Fibroblast of the conjunctiva (primary cell): ENCODE results near the gene ENPP3.

Experiments
- DNase-seq: peaks from one replicate; pipeline ENCODE4 v3.0.0-alpha.2; 2010; ENCODE audit warnings: low read depth

The ENPP3 gene

DNA sequence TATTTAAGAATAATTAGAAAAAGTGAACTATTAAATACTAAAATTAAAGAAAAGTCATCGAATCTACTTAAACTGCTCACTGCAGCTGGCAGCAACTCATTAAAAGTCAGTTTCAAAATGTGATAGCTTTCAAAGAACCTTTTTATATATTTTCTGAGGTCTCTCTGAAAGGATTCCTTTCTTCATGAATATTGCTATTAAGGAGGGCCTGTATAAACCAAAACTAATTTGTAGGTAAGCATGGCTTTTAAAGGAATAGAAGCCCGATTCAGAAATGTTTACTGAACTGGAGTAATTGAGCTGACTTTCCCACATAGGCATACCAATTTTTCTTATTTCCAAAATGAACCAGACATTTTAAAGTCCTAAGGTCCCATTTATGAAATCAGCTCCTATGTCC lies 129.5 kb downstream of the ENPP3 start:
- no peak for DNase-seq

DNA sequence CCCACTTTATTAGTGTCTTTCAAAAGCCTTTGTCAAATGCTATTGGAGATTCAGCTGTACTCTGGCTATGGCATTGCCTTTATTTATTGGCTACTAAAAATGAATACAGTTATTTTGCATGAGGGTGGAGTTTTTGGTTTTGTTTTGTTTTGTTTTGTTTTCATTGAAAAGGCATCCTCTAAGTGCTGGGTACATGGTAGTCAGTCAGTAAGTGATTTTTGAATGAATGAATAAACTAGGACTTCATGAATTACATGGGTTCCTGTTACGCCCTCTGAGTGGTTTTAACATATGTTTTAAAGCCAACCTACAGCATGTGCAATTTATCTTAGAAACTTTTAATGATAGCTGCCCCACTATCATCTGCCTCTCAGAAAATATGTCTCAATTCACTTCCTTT lies 131.9 kb downstream of the ENPP3 start:
- no peak for DNase-seq

DNA sequence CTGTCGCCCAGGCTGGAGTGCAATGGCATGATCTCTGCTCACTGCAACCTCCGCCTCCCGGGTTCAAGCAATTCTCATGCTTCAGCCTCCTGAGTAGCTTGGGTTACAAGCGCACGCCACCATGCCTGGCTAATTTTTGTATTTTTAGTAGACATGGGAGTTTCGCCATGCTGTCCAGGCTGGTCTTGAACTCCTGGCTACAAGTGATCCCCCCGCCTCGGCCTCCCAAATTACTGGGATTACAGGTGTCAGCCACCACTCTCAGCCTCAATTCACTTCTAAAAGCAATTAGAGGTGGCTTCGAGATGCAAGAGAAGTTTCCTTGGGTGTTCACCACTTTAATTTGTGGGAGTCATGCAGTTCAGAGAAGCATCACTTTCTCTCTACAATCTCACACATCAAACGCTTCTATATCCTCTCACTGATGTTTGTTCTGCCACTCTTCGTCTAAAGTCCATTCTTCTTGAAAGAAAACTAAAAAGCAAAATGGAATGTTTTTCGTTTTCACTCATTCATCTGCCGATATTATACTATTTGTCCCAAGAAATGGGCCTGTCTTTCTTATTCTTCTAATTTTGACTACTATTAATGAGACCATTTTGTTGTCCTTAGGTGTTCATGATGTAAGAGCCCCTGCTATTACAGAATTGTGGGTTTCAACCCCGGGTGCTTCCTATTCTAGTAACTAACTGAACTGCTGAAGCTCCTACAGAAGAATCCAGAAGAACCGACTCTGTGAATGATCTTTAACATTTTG lies 132.5 kb downstream of the ENPP3 start:
- no peak for DNase-seq

DNA sequence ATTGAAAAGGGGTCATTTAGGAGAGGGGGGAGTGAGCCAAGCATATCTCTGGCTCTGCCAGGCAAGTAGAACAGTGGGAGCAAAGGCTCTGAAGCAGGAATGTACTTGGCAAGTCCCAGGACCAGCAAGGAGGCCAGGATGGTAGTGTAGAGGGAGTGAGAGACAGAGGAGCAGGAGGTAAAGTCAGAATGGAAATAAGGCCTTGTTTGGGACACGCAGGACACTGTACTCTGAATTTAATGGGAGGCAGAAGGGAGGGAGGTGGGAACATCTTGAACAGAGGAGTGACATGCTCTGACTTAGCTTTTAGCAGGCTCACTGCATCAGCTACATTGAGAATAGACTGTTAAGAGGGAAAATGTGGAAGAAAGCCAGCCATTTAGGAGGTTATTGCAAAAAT lies 133.7 kb downstream of the ENPP3 start:
- DNase-seq, result no peak

DNA sequence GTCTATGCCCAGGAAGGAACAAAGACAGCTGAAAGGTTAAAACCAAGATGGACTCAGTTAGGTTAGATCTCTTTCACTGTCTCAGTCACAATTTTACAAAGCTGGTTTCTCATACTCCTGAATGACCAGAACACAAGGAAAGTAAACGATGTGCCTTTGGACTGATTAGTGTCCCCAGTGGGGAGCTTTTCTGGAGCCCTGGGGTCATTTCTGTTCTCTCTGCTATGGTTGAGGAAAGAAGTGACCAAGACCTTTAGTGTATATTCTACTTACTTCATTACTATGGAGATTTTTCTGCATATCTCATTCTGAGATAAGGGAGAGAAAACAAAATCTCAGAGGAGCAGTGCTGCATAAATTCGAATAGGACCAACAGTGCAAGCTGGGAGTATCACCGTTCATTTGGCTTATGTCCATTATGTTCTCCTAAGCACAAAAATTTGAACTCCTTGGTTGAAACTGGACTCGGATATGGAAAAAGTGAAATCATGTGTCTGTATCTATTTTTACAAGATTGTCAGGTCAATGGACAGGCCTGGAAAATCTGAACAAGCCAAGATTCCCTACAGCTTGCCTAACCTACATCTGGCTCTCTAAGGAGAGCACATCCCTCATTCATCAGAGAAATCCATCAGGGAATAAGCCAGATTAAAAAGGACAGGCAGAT lies 136.3 kb downstream of the ENPP3 start:
- DNase-seq, result no peak

DNA sequence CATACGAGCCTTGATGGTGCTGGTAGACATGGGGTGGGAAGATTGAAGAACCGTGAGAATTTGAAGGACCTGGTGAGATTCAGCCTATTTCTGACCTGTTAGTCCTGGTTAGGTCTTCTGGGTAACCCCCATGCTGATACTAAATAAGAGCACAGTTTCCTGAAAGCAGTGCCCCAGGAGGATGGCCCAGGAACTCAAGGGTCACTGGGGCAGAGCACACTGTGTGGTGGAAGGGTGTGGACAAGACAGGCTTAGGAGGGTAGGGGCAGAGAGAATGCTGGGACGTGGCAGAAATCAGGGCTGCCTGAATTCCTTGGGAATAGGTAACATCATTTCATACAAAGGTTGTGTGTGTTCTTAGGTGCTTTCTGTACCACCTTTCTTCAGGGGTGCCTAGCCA lies 138.8 kb downstream of the ENPP3 start:
- no peak for DNase-seq

DNA sequence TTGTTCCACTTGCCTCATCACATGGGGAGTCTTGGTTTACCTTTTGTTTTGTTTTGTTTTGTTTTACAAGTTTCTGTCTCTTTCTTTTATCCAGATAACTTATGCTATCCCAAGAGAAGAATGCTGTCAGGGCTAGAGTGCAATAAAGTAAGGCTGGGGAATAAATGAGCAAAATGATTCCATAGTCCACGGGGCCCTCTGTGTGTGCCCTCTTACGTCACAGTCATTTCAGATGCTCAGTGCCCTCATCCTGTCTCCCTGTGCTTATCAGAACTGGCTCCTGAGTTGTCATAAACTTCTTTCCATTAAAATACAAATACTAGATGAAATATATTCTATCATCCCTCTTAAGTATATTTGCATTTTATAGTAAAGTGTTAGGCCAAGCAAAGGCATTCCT lies 139.9 kb downstream of the ENPP3 start:
- no peak for DNase-seq

DNA sequence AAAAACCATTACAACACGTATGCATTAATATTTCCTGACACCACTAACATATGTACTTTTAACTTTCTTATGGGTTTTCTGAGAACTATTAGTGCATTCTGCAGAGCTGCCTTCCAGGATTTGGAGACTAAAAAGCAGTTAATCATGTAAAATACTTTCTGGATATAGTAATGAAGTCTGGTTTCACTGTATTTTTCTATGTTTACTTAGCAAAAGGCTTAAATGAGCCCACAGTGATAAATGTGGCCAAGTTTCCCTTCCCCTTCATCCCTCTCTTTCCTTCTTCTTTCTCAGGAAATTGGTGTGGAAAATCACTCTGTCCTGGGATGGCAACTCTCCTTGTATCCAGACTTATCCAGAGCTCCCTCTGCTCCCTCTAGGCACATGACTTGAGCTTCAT lies 141.1 kb downstream of the ENPP3 start:
- no peak for DNase-seq

DNA sequence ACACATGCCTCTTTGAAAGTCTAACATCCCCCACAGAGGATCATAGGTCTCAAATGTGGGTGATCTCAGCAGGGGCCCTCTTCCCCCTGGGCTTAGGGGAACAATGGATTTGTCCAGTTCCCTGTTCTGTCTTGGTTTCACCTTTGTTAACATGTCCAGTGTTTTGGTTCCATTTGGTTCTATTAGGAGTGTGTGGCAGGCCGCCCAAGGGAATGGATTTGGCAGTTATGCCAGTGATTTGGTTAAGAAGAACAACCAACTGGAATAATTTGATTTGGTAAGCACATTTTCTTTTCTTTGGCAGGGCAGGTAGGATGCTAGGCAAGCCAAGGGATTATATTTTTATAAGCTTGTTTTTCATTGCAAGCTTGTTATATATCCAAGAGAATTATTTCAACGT lies 142.2 kb downstream of the ENPP3 start:
- no peak for DNase-seq

DNA sequence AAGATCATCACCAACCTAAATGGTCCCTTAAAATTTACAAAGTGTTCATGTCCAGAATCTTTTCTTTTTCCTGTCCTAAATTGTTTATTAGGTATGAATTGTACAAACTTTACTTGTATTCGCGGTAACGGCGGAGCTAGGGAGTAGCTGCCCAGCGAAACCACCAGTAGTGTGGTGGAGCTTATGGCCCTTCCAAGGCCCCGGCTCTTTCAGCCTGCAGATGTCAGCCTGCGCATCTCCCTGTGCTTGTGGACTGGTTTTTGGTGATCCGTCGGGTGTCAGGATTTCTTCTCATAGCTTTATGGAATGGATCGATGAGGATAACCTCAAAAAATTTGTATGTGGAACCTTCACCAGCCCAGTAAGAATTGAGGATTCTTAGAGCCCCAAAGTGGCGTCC lies 143.5 kb downstream of the ENPP3 start:
- no peak for DNase-seq

DNA sequence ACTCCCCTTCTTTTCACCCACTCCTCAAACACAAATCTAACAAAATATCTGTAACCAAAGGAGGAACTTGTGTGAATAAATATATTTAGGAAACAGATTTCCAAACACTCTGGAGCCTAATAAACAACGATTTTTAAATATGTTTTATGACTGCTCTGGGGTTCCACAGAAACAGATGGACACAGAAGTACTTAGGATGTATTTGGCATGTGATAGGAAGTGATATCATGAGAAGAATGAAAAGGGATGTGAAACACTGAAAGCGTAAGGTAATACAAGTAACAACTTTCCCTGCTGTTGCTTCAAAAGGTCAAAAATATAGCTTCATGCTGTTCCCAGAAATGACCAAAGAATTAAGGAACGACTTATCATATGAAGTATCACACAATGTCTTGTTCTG lies 144.6 kb downstream of the ENPP3 start:
- DNase-seq, result no peak

DNA sequence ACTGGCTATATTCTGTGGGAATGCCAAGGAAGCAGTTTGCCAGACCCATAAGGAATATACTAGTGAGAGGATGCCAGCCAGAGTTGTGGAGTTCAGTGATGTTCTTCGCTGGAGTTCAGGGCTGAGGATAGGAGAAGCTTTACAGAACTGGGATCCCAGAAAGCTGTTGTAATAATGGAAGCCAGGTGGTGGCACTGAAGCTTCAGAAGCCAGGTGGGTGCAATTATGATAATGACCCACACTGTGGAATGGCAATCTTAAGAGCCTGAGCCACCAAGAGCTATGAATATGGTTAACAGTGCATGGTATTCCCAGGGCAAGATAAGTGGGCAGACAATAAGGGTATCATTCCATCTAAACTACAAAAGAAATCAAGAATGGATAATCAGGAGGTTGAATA lies 145.7 kb downstream of the ENPP3 start:
- no peak for DNase-seq

DNA sequence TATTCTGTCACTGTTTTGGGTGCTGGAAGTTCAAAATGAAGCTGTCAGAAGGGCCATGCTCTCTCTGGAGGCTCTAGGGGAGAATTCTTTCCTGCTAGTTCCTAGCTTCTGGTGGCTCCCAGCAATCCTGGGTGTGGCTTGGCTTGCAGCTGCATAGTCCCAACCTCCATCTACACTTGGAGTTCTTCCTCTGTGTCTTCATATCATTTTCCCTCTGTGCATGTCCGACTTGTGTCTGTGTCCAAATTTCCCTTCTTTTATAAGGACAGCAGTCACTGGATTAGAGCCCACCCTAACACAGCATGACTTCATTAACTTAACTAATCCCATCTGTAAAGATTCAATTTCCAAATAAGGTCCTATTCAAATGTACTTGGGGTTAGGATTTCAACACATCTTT lies 147.5 kb downstream of the ENPP3 start:
- no peak for DNase-seq

DNA sequence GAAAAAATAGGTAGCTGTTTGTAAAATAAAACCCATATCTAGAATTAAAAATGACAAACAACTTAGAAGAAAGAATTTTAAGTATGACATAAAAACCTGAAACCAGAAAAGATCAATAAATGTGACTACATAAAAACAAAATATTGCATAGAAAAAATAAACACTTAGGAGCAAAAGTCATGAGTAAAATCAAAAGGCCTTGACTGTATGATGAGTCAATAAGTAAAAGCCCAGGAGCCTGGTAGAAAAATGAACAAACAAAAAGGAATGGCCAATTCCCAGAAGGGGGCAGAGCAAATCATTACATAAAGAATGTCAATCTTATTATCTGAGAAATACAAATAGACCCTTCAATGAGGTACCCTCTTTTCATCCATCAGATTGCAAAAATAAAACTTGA lies 150.0 kb downstream of the ENPP3 start:
- DNase-seq, result no peak

DNA sequence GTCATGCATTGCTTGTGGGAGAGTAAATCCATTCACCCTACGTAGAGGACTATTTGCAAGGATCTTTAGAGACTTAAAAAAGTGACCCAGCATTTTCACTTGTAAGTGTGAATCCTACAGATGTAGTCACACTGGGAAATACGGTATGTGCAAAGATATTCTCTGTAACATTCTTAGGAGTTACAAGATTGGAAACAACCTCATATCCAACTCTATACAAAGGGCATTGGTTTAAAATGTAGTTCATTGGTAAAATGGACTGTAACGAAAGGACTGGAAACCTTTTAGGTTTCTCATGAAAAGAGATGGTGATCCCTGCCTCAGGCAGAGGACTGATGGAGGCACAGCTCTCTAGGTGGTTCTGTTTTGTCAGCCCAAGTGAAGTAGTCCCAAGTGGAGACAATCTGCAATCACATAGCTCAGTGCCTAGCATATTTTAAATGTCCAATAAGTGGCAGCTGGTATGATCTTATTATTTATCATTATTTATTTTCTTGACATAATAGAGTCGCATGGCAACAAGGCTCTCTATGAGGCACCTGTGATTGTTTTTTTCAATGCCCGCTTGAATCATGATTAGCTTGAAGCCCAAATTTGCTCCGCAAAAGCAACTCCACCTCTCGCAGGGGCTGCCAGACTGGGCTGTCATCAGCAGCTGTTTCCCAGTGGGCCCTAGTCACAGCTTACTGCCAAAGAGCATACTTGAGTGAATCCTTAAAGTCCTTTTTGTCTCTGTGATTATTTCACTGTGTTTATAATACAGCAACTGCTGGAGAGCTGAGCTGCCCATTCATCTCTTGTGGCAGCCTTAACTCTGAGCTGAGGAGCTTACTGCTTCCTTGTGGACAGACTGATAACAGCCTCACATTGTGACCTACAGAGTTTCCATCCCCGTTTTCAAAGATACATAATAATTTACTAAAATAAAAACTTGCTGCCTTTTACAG lies 150.9 kb downstream of the ENPP3 start:
- DNase-seq, result no peak

DNA sequence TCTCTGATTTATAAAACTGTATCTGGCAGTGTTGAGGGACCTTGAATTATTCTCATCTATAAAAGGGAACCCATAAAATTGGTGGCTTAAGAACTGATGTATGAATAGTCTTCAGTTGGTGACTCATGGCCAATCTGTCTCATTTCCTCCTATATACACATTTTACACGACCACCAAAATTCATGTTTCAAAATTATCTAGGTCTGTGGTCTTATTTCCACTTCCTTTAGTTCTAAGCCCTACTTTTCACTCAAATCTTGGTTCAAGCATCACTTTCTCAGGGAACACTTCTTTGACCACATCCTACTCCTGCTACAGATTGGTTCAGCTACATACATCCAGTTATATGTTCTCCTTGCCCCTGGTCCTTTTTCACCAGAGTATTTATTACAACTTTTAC lies 152.1 kb downstream of the ENPP3 start:
- DNase-seq, result no peak

DNA sequence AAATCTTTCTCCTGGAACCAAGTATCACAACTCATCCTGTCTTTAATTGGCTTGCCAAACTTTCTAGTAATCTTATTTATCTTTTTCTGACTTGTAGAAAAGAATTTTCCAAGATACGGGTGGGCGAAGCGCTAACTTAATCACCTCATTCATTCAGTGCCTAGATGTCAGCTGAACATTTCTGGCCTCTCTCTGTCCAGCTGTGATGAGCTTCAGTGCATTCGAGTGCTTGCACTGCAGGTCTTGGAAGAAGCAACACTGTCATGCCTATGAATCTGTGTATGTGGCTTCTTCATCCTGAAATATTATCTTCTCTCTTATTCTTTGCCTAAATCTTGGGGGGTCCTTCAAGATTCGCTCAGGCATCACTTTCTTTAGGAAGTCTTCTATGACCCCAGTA lies 154.4 kb downstream of the ENPP3 start:
- no peak for DNase-seq

DNA sequence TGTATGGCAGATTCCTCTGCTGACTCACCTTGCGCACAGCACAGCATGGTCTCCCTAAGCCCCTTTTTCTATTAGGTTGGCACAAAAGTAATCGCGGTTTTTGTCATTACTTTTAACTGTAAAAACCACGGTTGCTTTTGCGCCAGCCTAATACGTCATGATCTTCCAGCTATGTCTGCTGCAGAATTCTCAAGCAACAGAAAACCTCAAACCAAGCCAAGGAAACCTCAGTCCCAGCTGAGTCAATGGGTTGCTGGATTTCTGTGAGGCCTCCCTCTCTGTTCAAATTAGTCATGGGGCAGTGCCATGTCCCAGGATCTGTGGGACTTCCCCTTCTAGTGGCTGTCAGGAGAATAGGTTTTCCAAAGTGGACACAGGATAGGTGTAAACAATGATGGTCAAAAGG lies 155.0 kb downstream of the ENPP3 start:
- DNase-seq, result no peak

DNA sequence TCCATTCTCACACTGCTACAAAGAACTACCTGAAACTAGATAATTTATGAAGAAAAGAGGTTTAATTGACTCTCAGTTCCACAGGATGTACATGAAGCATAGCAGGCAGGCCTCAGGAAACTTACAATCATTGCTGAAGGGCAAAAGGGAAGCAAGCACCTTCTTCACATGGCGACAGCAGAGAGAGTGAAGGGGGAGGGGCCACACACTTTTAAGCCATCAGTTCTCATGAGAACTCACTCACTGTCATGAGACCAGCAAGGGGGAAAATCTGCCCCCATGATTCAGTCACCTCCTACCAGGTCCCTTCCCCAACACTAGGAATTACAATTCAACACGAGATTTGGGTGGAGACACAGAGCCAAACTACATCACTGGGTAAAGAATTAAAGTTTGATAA lies 158.3 kb downstream of the ENPP3 start:
- DNase-seq, result no peak
